HCT116 (cell line): ENCODE data around the gene STAG3.

Experiments
- CEBPB ChIP-seq: IDR thresholded peaks from 2 replicates; pipeline ENCODE4 v1.6.1; 2012; ENCODE audit warnings: low read depth
- TF ChIP-seq, protein P1 (sequence below), 3 experiments: fragments of 200-600 bp in 1 of 3; sonication (generic) in 1 of 3; IDR thresholded peaks in 2 of 3; conservative IDR thresholded peaks in 1 of 3; 2 replicates each; pipeline ENCODE4 v1.5.1; 2012 to 2017; ENCODE audit warnings: low read depth in 2 of 3, low read length in 2 of 3, antibody characterized with exemption in 1 of 3, borderline replicate concordance in 1 of 3, control low read depth in 1 of 3, mild to moderate bottlenecking in 1 of 3, mixed read lengths in 1 of 3, mixed run types in 1 of 3, moderate library complexity in 1 of 3; ENCODE audit not compliant: insufficient read depth in 1 of 3

DNA sequence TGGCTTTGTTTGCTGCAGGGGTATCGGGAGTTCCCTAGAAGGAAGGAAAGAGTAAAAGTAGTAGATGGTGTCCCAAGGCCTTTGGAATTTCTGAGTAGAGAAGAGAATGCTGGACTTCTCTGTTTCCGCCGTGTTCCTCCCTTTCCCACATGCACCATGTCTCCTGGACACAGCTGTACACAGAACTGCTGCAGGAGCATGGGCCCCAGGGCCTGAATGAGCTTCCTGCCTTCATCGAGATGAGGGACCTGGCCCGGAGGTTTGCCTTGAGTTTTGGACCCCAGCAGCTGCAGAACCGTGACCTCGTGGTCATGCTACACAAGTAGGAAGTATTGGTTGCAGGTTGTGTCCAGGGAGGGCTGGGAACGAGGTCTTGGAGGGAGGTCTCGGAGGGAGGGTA, 26.7 kb downstream of the STAG3 start:
- no peak for TF ChIP-seq CEBPB
- TF ChIP-seq, protein P1, sequence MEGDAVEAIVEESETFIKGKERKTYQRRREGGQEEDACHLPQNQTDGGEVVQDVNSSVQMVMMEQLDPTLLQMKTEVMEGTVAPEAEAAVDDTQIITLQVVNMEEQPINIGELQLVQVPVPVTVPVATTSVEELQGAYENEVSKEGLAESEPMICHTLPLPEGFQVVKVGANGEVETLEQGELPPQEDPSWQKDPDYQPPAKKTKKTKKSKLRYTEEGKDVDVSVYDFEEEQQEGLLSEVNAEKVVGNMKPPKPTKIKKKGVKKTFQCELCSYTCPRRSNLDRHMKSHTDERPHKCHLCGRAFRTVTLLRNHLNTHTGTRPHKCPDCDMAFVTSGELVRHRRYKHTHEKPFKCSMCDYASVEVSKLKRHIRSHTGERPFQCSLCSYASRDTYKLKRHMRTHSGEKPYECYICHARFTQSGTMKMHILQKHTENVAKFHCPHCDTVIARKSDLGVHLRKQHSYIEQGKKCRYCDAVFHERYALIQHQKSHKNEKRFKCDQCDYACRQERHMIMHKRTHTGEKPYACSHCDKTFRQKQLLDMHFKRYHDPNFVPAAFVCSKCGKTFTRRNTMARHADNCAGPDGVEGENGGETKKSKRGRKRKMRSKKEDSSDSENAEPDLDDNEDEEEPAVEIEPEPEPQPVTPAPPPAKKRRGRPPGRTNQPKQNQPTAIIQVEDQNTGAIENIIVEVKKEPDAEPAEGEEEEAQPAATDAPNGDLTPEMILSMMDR (IDR thresholded peaks at IDR 0.05 in 2 of 3, conservative IDR thresholded peaks at IDR 0.05 in 1 of 3; ENCODE audit: borderline replicate concordance in 1 of 3, insufficient read depth in 1 of 3, low read depth in 2 of 3, low read length in 2 of 3): no peak
